Glutamatergic neuron (in vitro differentiated cells): ENCODE data around the gene PRPSAP2. TPM values are rescaled to one million over a fixed set of nuclear protein-coding genes. Genes with fewer than 3 reads are reported as not detected.

Experiments
- DNase-seq: peaks from one replicate; pipeline ENCODE4 v3.0.0; 2022
- H3K27ac Mint-ChIP-seq: one replicate; pipeline ENCODE4 v1.8.0; 2020; ENCODE audit warnings: mild to moderate bottlenecking, mixed read lengths, inconsistent platforms; ENCODE audit not compliant: unreplicated experiment
- H3K27me3 Mint-ChIP-seq: one replicate; pipeline ENCODE4 v1.8.0; 2020; ENCODE audit warnings: mild to moderate bottlenecking, moderate library complexity, mixed read lengths, inconsistent platforms; ENCODE audit not compliant: unreplicated experiment
- H3K36me3 Mint-ChIP-seq: one replicate; pipeline ENCODE4 v1.8.0; 2020; ENCODE audit warnings: mild to moderate bottlenecking, mixed read lengths, inconsistent platforms; ENCODE audit not compliant: unreplicated experiment
- H3K4me1 Mint-ChIP-seq: one replicate; pipeline ENCODE4 v1.8.0; 2020; ENCODE audit warnings: mild to moderate bottlenecking, low read depth, mixed read lengths, inconsistent platforms; ENCODE audit not compliant: unreplicated experiment
- H3K4me3 Mint-ChIP-seq: one replicate; pipeline ENCODE4 v1.8.0; 2020; ENCODE audit warnings: mild to moderate bottlenecking, mixed read lengths, inconsistent platforms; ENCODE audit not compliant: unreplicated experiment
- H3K9me3 Mint-ChIP-seq: one replicate; pipeline ENCODE4 v1.8.0; 2020; ENCODE audit warnings: mild to moderate bottlenecking, moderate library complexity, mixed read lengths, inconsistent platforms; ENCODE audit not compliant: unreplicated experiment
- total RNA-seq: library from RNA; stranded (reverse); fragmentation: NEBNext Ultra II Directional; extraction: Animal tissue kit (Norgen Biotek cat#: 25700); gene quantifications from one replicate; pipeline ENCODE4 v1.2.1, GENCODE V29; 2021; ENCODE audit not compliant: unreplicated experiment
- TF ChIP-seq, protein P1 (sequence below): fragments of 200-600 bp; sonication (generic); IDR thresholded peaks from one replicate; pipeline ENCODE4 v1.5.0; 2021; ENCODE audit not compliant: partially characterized antibody, unreplicated experiment

Gene PRPSAP2
- total RNA-seq, 1 donor from 2014 or later, result 76.0 TPM

DNA sequence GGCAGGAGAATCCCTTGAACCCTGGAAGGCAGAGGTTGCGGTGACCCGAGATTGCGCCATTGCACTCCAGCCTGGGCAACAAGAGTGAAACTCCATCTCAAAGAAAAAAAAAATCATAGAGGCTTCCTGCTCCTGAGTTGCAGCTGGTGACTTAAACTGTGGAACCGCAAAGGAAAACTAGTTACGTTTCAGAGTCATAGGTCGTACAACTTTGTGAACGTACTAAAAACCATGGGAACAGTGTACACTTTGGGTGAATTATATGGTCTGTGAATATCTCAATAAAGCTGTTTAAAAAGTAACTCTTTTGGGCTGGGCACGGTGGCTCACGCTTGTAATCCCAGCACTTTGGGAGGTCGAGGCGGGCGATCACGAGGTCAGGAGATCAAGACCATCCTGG lies 117.7 kb downstream of the PRPSAP2 start:
- TF ChIP-seq, protein P1, sequence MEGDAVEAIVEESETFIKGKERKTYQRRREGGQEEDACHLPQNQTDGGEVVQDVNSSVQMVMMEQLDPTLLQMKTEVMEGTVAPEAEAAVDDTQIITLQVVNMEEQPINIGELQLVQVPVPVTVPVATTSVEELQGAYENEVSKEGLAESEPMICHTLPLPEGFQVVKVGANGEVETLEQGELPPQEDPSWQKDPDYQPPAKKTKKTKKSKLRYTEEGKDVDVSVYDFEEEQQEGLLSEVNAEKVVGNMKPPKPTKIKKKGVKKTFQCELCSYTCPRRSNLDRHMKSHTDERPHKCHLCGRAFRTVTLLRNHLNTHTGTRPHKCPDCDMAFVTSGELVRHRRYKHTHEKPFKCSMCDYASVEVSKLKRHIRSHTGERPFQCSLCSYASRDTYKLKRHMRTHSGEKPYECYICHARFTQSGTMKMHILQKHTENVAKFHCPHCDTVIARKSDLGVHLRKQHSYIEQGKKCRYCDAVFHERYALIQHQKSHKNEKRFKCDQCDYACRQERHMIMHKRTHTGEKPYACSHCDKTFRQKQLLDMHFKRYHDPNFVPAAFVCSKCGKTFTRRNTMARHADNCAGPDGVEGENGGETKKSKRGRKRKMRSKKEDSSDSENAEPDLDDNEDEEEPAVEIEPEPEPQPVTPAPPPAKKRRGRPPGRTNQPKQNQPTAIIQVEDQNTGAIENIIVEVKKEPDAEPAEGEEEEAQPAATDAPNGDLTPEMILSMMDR, result no peak
- Mint-ChIP-seq H3K27me3 (no peaks in the 10 kb centered on the region), H3K36me3 (no peaks in the 10 kb centered on the region), H3K9me3 (peaks cover 1% of the 10 kb centered on the region), H3K4me1 (no peaks in the 10 kb centered on the region), H3K4me3 (no peak overlapping the region), H3K27ac (no peak overlapping the region)
- DNase-seq, result no peak

DNA sequence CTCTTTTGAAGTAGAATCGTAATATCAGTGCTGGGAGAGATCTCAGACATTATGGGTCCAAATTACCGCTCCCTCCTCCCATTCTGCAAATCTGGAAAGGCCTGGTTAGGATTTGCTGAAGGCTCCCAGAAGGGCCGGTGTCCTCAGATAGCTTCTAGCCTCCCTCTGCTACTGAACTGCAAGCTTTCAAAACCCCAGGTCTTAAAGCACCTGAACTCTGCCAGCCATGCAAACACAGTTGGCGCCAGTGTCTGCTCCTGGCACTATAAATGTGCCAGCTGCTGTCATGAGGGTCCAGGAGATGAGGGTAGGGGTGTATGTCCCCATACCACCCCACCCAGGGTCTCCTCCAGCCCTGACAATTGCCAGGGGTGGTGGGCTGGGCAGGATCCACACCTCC lies 118.3 kb downstream of the PRPSAP2 start:
- Mint-ChIP-seq H3K36me3 (no peaks in the 10 kb centered on the region), H3K27ac (no peak overlapping the region), H3K4me1 (no peaks in the 10 kb centered on the region), H3K27me3 (no peaks in the 10 kb centered on the region), H3K4me3 (no peak overlapping the region), H3K9me3 (no peaks in the 10 kb centered on the region)
- TF ChIP-seq, protein P1, result no peak
- DNase-seq, result no peak

DNA sequence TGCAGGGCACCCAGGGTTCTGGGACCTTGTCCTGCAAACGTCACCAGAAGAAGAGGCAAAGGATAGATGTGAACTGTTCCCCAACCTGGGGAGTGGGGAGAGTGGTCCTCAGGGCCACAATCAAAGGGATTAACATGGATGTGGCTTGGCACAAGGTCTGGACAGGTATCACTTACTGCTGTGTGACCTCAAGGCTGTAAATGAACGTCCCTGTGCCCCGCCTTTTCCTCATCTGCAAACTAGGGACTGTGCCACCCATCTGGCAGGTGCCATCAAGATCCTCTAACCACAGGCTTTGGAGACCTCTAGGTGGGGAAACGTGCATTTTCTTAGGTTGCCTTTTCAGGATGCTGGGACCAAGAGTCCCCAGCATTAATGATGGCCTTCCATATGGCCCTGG lies 119.1 kb downstream of the PRPSAP2 start:
- Mint-ChIP-seq H3K9me3 (no peaks in the 10 kb centered on the region), H3K4me1 (no peaks in the 10 kb centered on the region), H3K27ac (no peak overlapping the region), H3K4me3 (no peak overlapping the region), H3K36me3 (no peaks in the 10 kb centered on the region), H3K27me3 (no peaks in the 10 kb centered on the region)
- DNase-seq, result no peak
- TF ChIP-seq, protein P1, result no peak

DNA sequence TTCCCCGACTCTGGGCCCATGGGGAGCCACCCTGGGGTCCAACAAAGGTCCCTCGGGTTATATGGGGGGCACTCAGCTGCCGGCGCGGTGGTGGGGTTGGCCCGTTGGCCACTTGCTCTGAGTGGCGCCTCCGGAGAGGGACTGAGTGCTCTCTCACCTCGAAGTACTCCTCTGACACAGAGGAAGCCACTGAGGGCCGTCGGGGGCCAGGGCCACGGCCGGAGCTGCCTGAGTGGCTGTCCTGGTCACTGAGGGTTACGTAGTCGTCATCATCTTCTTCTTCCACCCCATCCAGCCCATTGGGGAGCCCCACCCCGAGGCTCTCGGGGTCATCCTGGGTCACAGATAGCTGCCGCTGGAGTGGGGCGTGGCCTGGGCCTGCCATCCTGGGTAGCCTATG lies 119.7 kb downstream of the PRPSAP2 start:
- Mint-ChIP-seq H3K27me3 (no peaks in the 10 kb centered on the region), H3K9me3 (no peaks in the 10 kb centered on the region), H3K27ac (no peak overlapping the region), H3K36me3 (no peaks in the 10 kb centered on the region), H3K4me3 (no peak overlapping the region), H3K4me1 (no peaks in the 10 kb centered on the region)
- no peak for DNase-seq
- TF ChIP-seq, protein P1, result no peak

DNA sequence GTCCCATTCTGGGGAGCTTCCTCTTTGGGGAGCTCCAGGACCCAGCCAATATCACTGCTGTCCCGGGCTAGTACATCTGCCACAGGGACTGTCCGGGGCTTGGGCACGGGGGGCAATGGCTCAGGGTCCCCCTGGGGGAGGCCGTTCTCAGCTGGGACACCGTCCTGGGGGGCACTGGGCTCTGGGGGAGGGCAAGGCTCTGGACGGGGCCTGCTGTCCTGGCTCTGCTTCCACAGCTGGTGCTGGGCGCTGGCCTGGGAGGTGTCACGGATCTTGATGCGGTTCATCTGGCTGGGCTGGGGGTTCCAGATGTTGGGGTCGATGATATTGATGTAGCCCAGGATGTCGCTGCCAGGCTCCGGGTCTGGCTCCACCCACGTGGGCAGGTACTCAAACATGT lies 120.1 kb downstream of the PRPSAP2 start:
- Mint-ChIP-seq H3K4me1 (no peaks in the 10 kb centered on the region), H3K27ac (no peak overlapping the region), H3K36me3 (no peaks in the 10 kb centered on the region), H3K9me3 (no peaks in the 10 kb centered on the region), H3K27me3 (no peaks in the 10 kb centered on the region), H3K4me3 (no peak overlapping the region)
- no peak for DNase-seq
- TF ChIP-seq, protein P1, result no peak
